ENCODE results near the gene SPSB1.

DNA sequence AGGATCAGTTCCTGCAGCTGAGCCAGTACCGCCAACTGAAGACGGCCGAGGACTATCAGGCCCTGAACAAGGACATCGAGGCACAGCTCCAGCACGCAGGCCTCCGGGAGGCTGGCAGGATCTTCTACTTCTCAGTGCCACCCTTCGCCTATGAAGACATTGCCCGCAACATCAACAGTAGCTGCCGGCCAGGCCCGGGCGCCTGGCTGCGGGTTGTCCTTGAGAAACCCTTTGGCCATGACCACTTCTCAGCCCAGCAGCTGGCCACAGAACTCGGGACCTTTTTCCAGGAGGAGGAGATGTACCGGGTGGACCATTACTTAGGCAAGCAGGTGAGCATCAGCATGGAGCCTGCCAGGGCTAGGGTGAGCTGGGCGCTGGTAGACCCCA lies 47.5 kb upstream of the SPSB1 start:
- TF ChIP-seq POLR2A (IDR thresholded peaks at IDR 0.05): no peak
- TF ChIP-seq, protein P1, sequence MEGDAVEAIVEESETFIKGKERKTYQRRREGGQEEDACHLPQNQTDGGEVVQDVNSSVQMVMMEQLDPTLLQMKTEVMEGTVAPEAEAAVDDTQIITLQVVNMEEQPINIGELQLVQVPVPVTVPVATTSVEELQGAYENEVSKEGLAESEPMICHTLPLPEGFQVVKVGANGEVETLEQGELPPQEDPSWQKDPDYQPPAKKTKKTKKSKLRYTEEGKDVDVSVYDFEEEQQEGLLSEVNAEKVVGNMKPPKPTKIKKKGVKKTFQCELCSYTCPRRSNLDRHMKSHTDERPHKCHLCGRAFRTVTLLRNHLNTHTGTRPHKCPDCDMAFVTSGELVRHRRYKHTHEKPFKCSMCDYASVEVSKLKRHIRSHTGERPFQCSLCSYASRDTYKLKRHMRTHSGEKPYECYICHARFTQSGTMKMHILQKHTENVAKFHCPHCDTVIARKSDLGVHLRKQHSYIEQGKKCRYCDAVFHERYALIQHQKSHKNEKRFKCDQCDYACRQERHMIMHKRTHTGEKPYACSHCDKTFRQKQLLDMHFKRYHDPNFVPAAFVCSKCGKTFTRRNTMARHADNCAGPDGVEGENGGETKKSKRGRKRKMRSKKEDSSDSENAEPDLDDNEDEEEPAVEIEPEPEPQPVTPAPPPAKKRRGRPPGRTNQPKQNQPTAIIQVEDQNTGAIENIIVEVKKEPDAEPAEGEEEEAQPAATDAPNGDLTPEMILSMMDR (IDR thresholded peaks at IDR 0.05): no peak

All from thyroid gland (tissue), 4 donors.